ENCODE measurements around the gene ANKRD53. TPM values are rescaled to one million over a fixed set of nuclear protein-coding genes. Genes with fewer than 3 reads are reported as not detected.

Gene ANKRD53
- total and polyA plus RNA-seq, 2 donors (not counting 1 experiment from before 2014, with no cell fraction given): 0.84 TPM

DNA sequence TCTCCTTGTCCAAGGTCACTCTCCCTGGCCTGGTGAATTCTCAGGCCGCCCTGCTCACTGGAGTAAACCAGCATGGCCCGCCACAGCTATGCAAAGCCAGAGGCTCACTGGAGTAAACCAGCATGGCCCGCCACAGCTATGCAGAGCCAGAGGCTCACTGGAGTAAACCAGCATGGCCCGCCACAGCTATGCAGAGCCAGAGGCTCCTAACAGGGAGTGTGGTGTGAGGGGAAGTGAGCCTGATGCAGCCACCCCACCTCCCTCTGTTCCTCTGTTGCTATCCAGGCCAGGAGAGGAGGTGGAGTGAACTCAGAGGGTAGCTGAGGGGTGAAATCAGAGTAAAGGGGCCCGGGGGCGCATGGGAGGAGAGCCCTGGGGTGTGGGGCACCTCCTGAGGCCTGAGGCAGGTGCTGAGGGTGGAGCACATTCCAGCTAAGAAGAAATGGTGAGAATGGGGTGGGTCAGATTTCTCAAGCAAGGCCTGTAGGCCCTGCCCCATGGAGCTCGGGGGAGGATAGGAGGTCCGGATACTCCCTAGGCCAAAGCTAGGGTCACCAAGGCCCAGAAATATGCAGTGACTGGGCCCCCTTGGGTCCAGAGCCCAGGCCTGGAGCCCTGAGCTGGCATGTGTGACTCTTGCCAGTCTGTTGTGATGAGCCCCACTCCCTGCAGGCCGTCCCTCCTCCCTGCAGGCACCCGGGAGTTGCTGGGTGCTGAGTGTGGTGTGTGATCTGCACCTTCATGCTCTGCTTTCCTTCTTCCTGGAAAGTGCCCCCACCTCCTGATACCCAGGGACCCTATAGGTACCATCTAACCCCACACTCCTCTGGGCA, 41.2 kb upstream of the ANKRD53 start:
- DNase-seq: no peak
- H3K4me1 ChIP-seq (ENCODE audit: control insufficient read depth in 2 of 2, insufficient read depth in 2 of 2, low read length in 2 of 2): no peaks in the 10 kb centered on the region

More for the DNA sequence above, 41.2 kb upstream of the ANKRD53 start:
- intact Hi-C loops (cut with micrococcal nuclease): no loop called here
- TF ChIP-seq, protein P1, sequence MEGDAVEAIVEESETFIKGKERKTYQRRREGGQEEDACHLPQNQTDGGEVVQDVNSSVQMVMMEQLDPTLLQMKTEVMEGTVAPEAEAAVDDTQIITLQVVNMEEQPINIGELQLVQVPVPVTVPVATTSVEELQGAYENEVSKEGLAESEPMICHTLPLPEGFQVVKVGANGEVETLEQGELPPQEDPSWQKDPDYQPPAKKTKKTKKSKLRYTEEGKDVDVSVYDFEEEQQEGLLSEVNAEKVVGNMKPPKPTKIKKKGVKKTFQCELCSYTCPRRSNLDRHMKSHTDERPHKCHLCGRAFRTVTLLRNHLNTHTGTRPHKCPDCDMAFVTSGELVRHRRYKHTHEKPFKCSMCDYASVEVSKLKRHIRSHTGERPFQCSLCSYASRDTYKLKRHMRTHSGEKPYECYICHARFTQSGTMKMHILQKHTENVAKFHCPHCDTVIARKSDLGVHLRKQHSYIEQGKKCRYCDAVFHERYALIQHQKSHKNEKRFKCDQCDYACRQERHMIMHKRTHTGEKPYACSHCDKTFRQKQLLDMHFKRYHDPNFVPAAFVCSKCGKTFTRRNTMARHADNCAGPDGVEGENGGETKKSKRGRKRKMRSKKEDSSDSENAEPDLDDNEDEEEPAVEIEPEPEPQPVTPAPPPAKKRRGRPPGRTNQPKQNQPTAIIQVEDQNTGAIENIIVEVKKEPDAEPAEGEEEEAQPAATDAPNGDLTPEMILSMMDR (IDR thresholded peaks at IDR 0.05): no peak
- no peak for TF ChIP-seq EZH2 (IDR thresholded peaks at IDR 0.05; ENCODE audit: borderline replicate concordance, insufficient read depth, low read depth, low read length, poor library complexity, severe bottlenecking)
- no peak overlapping the region for H3K27ac Mint-ChIP-seq
- peaks cover 0 to 2% (median 0%) of the 10 kb centered on the region in 4 experiments for H3K27me3 ChIP-seq (replicated peaks in 1 of 4; ENCODE audit: control extremely low read depth in 1 of 4, control insufficient read depth in 3 of 4, insufficient read depth in 4 of 4, low read length in 3 of 4)
- no peak overlapping the region for H3K4me3 Mint-ChIP-seq
- no peaks in the 10 kb centered on the region for H3K4me1 Mint-ChIP-seq
- POLR2A ChIA-PET: interaction anchor here (0.7 kb wide), 1 partner anchor 27 kb away, joined by 3 read pairs; no protein-coding TSS in a partner anchor
- H4K20me1 ChIP-seq (ENCODE audit: control insufficient read depth, insufficient read depth, low read length, poor library complexity, severe bottlenecking): no peaks in the 10 kb centered on the region
- H3K9me3 ChIP-seq (ENCODE audit: control extremely low read depth in 1 of 3, control insufficient read depth in 2 of 3, insufficient read depth in 1 of 3, low read length in 2 of 3): no peaks in the 10 kb centered on the region
- peaks cover 25% of the 10 kb centered on the region for H3K27me3 Mint-ChIP-seq
- no peak overlapping the region for H3K4me3 ChIP-seq (ENCODE audit: control extremely low read depth in 1 of 5, extremely low read depth in 1 of 5, insufficient read depth in 1 of 5, low read depth in 2 of 5, low read length in 4 of 5)
- no peak for ATAC-seq (ENCODE audit: low read depth)
- no peak overlapping the region for H3K9ac ChIP-seq (ENCODE audit: low read length)
- 76% methylated on average over 7 of the region's 10 CpGs for WGBS (ENCODE audit: insufficient coverage)
- no peak overlapping the region for H2AFZ ChIP-seq (ENCODE audit: insufficient read depth, low read depth, low read length, poor library complexity, severe bottlenecking)
- no peak overlapping the region for H3K4me2 ChIP-seq (replicated peaks; ENCODE audit: low read depth, low read length, poor library complexity, severe bottlenecking)
- CTCF ChIA-PET: interaction anchor here (1.1 kb wide), 1 partner anchor 9 kb away, joined by 3 read pairs; no protein-coding TSS in a partner anchor
- H3K36me3 ChIP-seq (replicated peaks in 1 of 2; ENCODE audit: control extremely low read depth in 1 of 2, control insufficient read depth in 1 of 2, extremely low read depth in 1 of 2, insufficient read depth in 2 of 2, low read length in 1 of 2): no peaks in the 10 kb centered on the region
- H3K27ac ChIP-seq (ENCODE audit: low read length in 2 of 2): no peak overlapping the region
- no peaks in the 10 kb centered on the region for H3K9me3 Mint-ChIP-seq (ENCODE audit: insufficient read depth)
- H3K79me2 ChIP-seq (ENCODE audit: control insufficient read depth, insufficient read depth, low read length): no peaks in the 10 kb centered on the region
